Brain microvascular endothelial cell (primary cell): ENCODE measurements around the gene VTI1A.

Experiments used
- DNase-seq: peaks from one replicate; pipeline ENCODE4 v3.0.0-alpha.2; 2020
- H3K27ac ChIP-seq: fragments of 250-450 bp; sonication (Bioruptor Pico); 2 replicates; pipeline ENCODE4 v1.5.1; 2020; ENCODE audit warnings: mild to moderate bottlenecking, moderate library complexity
- H3K27me3 ChIP-seq: fragments of 250-450 bp; sonication (Bioruptor Pico); replicated peaks from 2 replicates; pipeline ENCODE4 v1.5.1; 2020; ENCODE audit warnings: mild to moderate bottlenecking
- H3K36me3 ChIP-seq: fragments of 250-450 bp; sonication (Bioruptor Pico); replicated peaks from 2 replicates; pipeline ENCODE4 v1.5.1; 2020; ENCODE audit warnings: mild to moderate bottlenecking
- H3K4me3 ChIP-seq: 2 replicates; pipeline ENCODE4 v1.5.1; 2011; ENCODE audit warnings: low read depth, mild to moderate bottlenecking, control low read depth, low read length, moderate library complexity
- CTCF ChIP-seq: IDR thresholded peaks from 2 replicates; pipeline ENCODE4 v1.5.1; 2011; ENCODE audit warnings: low read depth, mild to moderate bottlenecking, moderate library complexity, low read length, control low read depth, inconsistent platforms; ENCODE audit errors: missing control alignments
- in situ Hi-C: cut with HindIII; loops from 2 replicates; pipeline ENCODE4 v1.10.0; 2017; ENCODE audit warnings: low sequenced_read_pairs, low pct_ligation_motif_present

The VTI1A gene

GRCh38 chr10:112628951-112629609 lies 182.1 kb downstream of the VTI1A start:
- TF ChIP-seq CTCF, result no peak
- Histone ChIP-seq H3K36me3 (no peaks in the 10 kb centered on the region), H3K4me3 (no peak overlapping the region), H3K27ac (no peak overlapping the region), H3K27me3 (no peaks in the 10 kb centered on the region)
- DNase-seq, result no peak
- in situ Hi-C loops, result no loop called here

GRCh38 chr10:112631501-112632400 lies 184.7 kb downstream of the VTI1A start:
- TF ChIP-seq CTCF, result no peak
- H3K4me3 ChIP-seq, result no peak overlapping the region
- H3K27ac ChIP-seq, result no peak overlapping the region
- in situ Hi-C loops, result no loop called here
- no peaks in the 10 kb centered on the region for H3K27me3 ChIP-seq
- no peaks in the 10 kb centered on the region for H3K36me3 ChIP-seq
- peak; percentile 6 for DNase-seq

- Histone ChIP-seq H3K27ac (no peak overlapping the region), H3K36me3 (no peaks in the 10 kb centered on the region), H3K27me3 (no peaks in the 10 kb centered on the region), H3K4me3 (no peak overlapping the region)
- TF ChIP-seq CTCF, result no peak
- no peak for DNase-seq
- in situ Hi-C loops, result no loop called here
Measured at GRCh38 chr10:112634096-112634830, 187.2 kb downstream of the VTI1A start.

- H3K27me3 ChIP-seq, result no peaks in the 10 kb centered on the region
- DNase-seq, result no peak
- no peak for TF ChIP-seq CTCF
- H3K27ac ChIP-seq, result no peak overlapping the region
- H3K36me3 ChIP-seq, result no peaks in the 10 kb centered on the region
- no peak overlapping the region for H3K4me3 ChIP-seq
- in situ Hi-C loops, result no loop called here
Measured at GRCh38 chr10:112637901-112638300, 190.9 kb downstream of the VTI1A start.

GRCh38 chr10:112639298-112639697 lies 192.3 kb downstream of the VTI1A start:
- in situ Hi-C loops, result no loop called here
- Histone ChIP-seq H3K27ac (no peak overlapping the region), H3K4me3 (no peak overlapping the region), H3K36me3 (no peaks in the 10 kb centered on the region), H3K27me3 (no peaks in the 10 kb centered on the region)
- no peak for DNase-seq
- no peak for TF ChIP-seq CTCF
